Measurements from ENCODE around the gene CGNL1.

CGNL1 gene

GRCh38 chr15:57375827-57376695, at the start of gene CGNL1:
CGNL1 (plus strand) TSS chr15:57376505; CDS start chr15:57438000, 61,495 bp downstream.
- Mint-ChIP-seq H3K4me3 (peak within 1 kb of the TSS; percentile 74), H3K9me3 (no peaks in the 10 kb centered on the region), H3K27me3 (peaks cover 73% of the 10 kb centered on the region), H3K27ac (no peak within 1 kb of the TSS), H3K4me1 (ENCODE audit: low read depth) (peaks cover 17% of the 10 kb centered on the region), H3K36me3 (ENCODE audit: low read depth) (no peaks in the 10 kb centered on the region)
- intact Hi-C loops (cut with micrococcal nuclease): no loop called here

GRCh38 chr15:57327985-57328471, 48.3 kb upstream of the CGNL1 start:
- Mint-ChIP-seq H3K4me3 (no peak overlapping the region), H3K36me3 (ENCODE audit: low read depth) (no peaks in the 10 kb centered on the region), H3K27me3 (peaks cover 6% of the 10 kb centered on the region), H3K27ac (no peak overlapping the region), H3K9me3 (no peaks in the 10 kb centered on the region), H3K4me1 (ENCODE audit: low read depth) (no peaks in the 10 kb centered on the region)
- intact Hi-C loops (cut with micrococcal nuclease): no loop called here

GRCh38 chr15:57328479-57328878, 47.8 kb upstream of the CGNL1 start:
- Mint-ChIP-seq H3K9me3 (no peaks in the 10 kb centered on the region), H3K27me3 (peaks cover 5% of the 10 kb centered on the region), H3K4me1 (ENCODE audit: low read depth) (no peaks in the 10 kb centered on the region), H3K36me3 (ENCODE audit: low read depth) (no peaks in the 10 kb centered on the region), H3K27ac (no peak overlapping the region), H3K4me3 (no peak overlapping the region)
- intact Hi-C loops (cut with micrococcal nuclease): no loop called here

GRCh38 chr15:57328897-57329296, 47.4 kb upstream of the CGNL1 start:
- H3K36me3 Mint-ChIP-seq (ENCODE audit: low read depth): no peaks in the 10 kb centered on the region

GRCh38 chr15:57329582-57330367, 46.5 kb upstream of the CGNL1 start:
- intact Hi-C loops (cut with micrococcal nuclease): no loop called here
- Mint-ChIP-seq H3K36me3 (ENCODE audit: low read depth) (no peaks in the 10 kb centered on the region), H3K27ac (no peak overlapping the region), H3K4me3 (no peak overlapping the region), H3K9me3 (no peaks in the 10 kb centered on the region), H3K4me1 (ENCODE audit: low read depth) (no peaks in the 10 kb centered on the region), H3K27me3 (peaks cover 5% of the 10 kb centered on the region)

More at GRCh38 chr15:57328897-57329296, 47.4 kb upstream of the CGNL1 start:
- intact Hi-C loops (cut with micrococcal nuclease): no loop called here
- Mint-ChIP-seq H3K4me3 (no peak overlapping the region), H3K9me3 (no peaks in the 10 kb centered on the region), H3K27ac (no peak overlapping the region), H3K27me3 (peaks cover 5% of the 10 kb centered on the region), H3K4me1 (ENCODE audit: low read depth) (no peaks in the 10 kb centered on the region)

- H3K4me1 Mint-ChIP-seq (ENCODE audit: low read depth): no peaks in the 10 kb centered on the region
- H3K36me3 Mint-ChIP-seq (ENCODE audit: low read depth): no peaks in the 10 kb centered on the region
- H3K27me3 Mint-ChIP-seq: peaks cover 5% of the 10 kb centered on the region
- intact Hi-C loops (cut with micrococcal nuclease): no loop called here
- H3K9me3 Mint-ChIP-seq: no peaks in the 10 kb centered on the region
- no peak overlapping the region for H3K4me3 Mint-ChIP-seq
- no peak overlapping the region for H3K27ac Mint-ChIP-seq
Measured at GRCh38 chr15:57330619-57331340, 45.5 kb upstream of the CGNL1 start.

GRCh38 chr15:57332326-57332725, 44.0 kb upstream of the CGNL1 start:
- H3K36me3 Mint-ChIP-seq (ENCODE audit: low read depth): no peaks in the 10 kb centered on the region
- H3K27me3 Mint-ChIP-seq: peaks cover 5% of the 10 kb centered on the region
- H3K9me3 Mint-ChIP-seq: no peaks in the 10 kb centered on the region
- H3K4me1 Mint-ChIP-seq (ENCODE audit: low read depth): peaks cover under 1% of the 10 kb centered on the region
- intact Hi-C loops (cut with micrococcal nuclease): no loop called here
- H3K4me3 Mint-ChIP-seq: no peak overlapping the region
- H3K27ac Mint-ChIP-seq: no peak overlapping the region

- H3K27ac Mint-ChIP-seq: no peak overlapping the region
- no peak overlapping the region for H3K4me3 Mint-ChIP-seq
- intact Hi-C loops (cut with micrococcal nuclease): no loop called here
- peaks cover 9% of the 10 kb centered on the region for H3K4me1 Mint-ChIP-seq (ENCODE audit: low read depth)
- no peaks in the 10 kb centered on the region for H3K36me3 Mint-ChIP-seq (ENCODE audit: low read depth)
- H3K9me3 Mint-ChIP-seq: no peaks in the 10 kb centered on the region
- H3K27me3 Mint-ChIP-seq: peaks cover 9% of the 10 kb centered on the region
Measured at GRCh38 chr15:57333487-57333886, 42.8 kb upstream of the CGNL1 start.

- intact Hi-C loops (cut with micrococcal nuclease): no loop called here
- no peak overlapping the region for H3K4me3 Mint-ChIP-seq
- no peak overlapping the region for H3K27ac Mint-ChIP-seq
- H3K27me3 Mint-ChIP-seq: peaks cover 6% of the 10 kb centered on the region
- H3K4me1 Mint-ChIP-seq (ENCODE audit: low read depth): peaks cover 9% of the 10 kb centered on the region
- no peaks in the 10 kb centered on the region for H3K9me3 Mint-ChIP-seq
- H3K36me3 Mint-ChIP-seq (ENCODE audit: low read depth): no peaks in the 10 kb centered on the region
Measured at GRCh38 chr15:57334257-57334656, 42.0 kb upstream of the CGNL1 start.

GRCh38 chr15:57335293-57335715, 41.0 kb upstream of the CGNL1 start:
- no peak overlapping the region for H3K4me3 Mint-ChIP-seq
- H3K27ac Mint-ChIP-seq: no peak overlapping the region
- no peaks in the 10 kb centered on the region for H3K9me3 Mint-ChIP-seq
- H3K27me3 Mint-ChIP-seq: peaks cover 6% of the 10 kb centered on the region
- peaks cover 9% of the 10 kb centered on the region for H3K4me1 Mint-ChIP-seq (ENCODE audit: low read depth)
- intact Hi-C loops (cut with micrococcal nuclease): no loop called here
- no peaks in the 10 kb centered on the region for H3K36me3 Mint-ChIP-seq (ENCODE audit: low read depth)

GRCh38 chr15:57335719-57336118, 40.6 kb upstream of the CGNL1 start:
- no peaks in the 10 kb centered on the region for H3K36me3 Mint-ChIP-seq (ENCODE audit: low read depth)
- H3K4me3 Mint-ChIP-seq: no peak overlapping the region
- intact Hi-C loops (cut with micrococcal nuclease): no loop called here
- peaks cover 9% of the 10 kb centered on the region for H3K4me1 Mint-ChIP-seq (ENCODE audit: low read depth)
- H3K27me3 Mint-ChIP-seq: peaks cover 6% of the 10 kb centered on the region
- no peaks in the 10 kb centered on the region for H3K9me3 Mint-ChIP-seq
- no peak overlapping the region for H3K27ac Mint-ChIP-seq

- Mint-ChIP-seq H3K27me3 (peaks cover 6% of the 10 kb centered on the region), H3K36me3 (ENCODE audit: low read depth) (no peaks in the 10 kb centered on the region), H3K9me3 (no peaks in the 10 kb centered on the region), H3K4me3 (no peak overlapping the region), H3K27ac (no peak overlapping the region), H3K4me1 (ENCODE audit: low read depth) (peaks cover 9% of the 10 kb centered on the region)
- intact Hi-C loops (cut with micrococcal nuclease): no loop called here
Measured at GRCh38 chr15:57337868-57338411, 38.4 kb upstream of the CGNL1 start.

GRCh38 chr15:57339321-57339720, 37.0 kb upstream of the CGNL1 start:
- Mint-ChIP-seq H3K36me3 (ENCODE audit: low read depth) (no peaks in the 10 kb centered on the region), H3K4me3 (no peak overlapping the region), H3K27me3 (peaks cover 6% of the 10 kb centered on the region), H3K9me3 (no peaks in the 10 kb centered on the region), H3K27ac (peak overlapping the region; percentile 29), H3K4me1 (ENCODE audit: low read depth) (peaks cover 9% of the 10 kb centered on the region)
- intact Hi-C loops (cut with micrococcal nuclease): no loop called here

All from dendritic cell treated with granulocyte-macrophage colony-stimulating factor and Interleukin-4, amounts not matched to agents 40 ng/mL and 50 ng/mL, for 4 days (primary cell).